HEK293 (cell line): Measurements from ENCODE around the gene NFIX.

ENCODE experiments used
- EGR2 ChIP-seq: fragments of 450-650 bp; formaldehyde crosslinking; IDR thresholded peaks from 2 replicates; pipeline ENCODE4 v1.5.1; 2016; ENCODE audit warnings: low read depth, missing biosample characterization, missing genetic modification characterization
- HOXD13 ChIP-seq: sonication (generic); formaldehyde crosslinking; IDR thresholded peaks from 2 replicates; pipeline ENCODE4 v1.8.0; 2022; ENCODE audit warnings: missing genetic modification reagents, borderline replicate concordance
- INSM2 ChIP-seq: fragments of 450-650 bp; formaldehyde crosslinking; IDR thresholded peaks from 2 replicates; pipeline ENCODE4 v1.5.1; 2016; ENCODE audit warnings: missing biosample characterization, missing genetic modification characterization
- KLF1 ChIP-seq: fragments of 450-650 bp; formaldehyde crosslinking; IDR thresholded peaks from 2 replicates; pipeline ENCODE4 v1.5.1; 2016; ENCODE audit warnings: missing biosample characterization, missing genetic modification characterization
- KLF10 ChIP-seq: fragments of 450-650 bp; IDR thresholded peaks from 2 replicates; pipeline ENCODE4 v1.5.1; 2018; ENCODE audit warnings: missing biosample characterization, mild to moderate bottlenecking, missing genetic modification characterization
- KLF16 ChIP-seq: fragments of 450-650 bp; formaldehyde crosslinking; IDR thresholded peaks from 2 replicates; pipeline ENCODE4 v1.5.1; 2017; ENCODE audit warnings: missing biosample characterization, missing genetic modification characterization
- KLF7 ChIP-seq: fragments of 450-650 bp; formaldehyde crosslinking; IDR thresholded peaks from 2 replicates; pipeline ENCODE4 v1.5.1; 2016; ENCODE audit warnings: missing biosample characterization, missing genetic modification characterization, borderline replicate concordance
- MYNN ChIP-seq: fragments of 450-650 bp; formaldehyde crosslinking; IDR thresholded peaks from 2 replicates; pipeline ENCODE4 v1.5.1; 2016; ENCODE audit warnings: missing biosample characterization, missing genetic modification characterization, borderline replicate concordance
- PBX3 ChIP-seq: sonication (generic); formaldehyde crosslinking; IDR thresholded peaks from 2 replicates; pipeline ENCODE4 v1.8.1; 2022; ENCODE audit warnings: mild to moderate bottlenecking, moderate library complexity, missing genetic modification reagents
- PRDM2 ChIP-seq: fragments of 450-650 bp; formaldehyde crosslinking; IDR thresholded peaks from 2 replicates; pipeline ENCODE4 v1.5.1; 2016; ENCODE audit warnings: missing biosample characterization, missing genetic modification characterization, borderline replicate concordance
- SCRT1 ChIP-seq: fragments of 450-650 bp; formaldehyde crosslinking; IDR thresholded peaks from 2 replicates; pipeline ENCODE4 v1.5.1; 2016; ENCODE audit warnings: missing biosample characterization, missing genetic modification characterization, borderline replicate concordance
- SETDB1 ChIP-seq: IDR thresholded peaks from one replicate; pipeline ENCODE4 v1.6.1; 2017; ENCODE audit warnings: mild to moderate bottlenecking, low read length, moderate library complexity, mixed read lengths; ENCODE audit not compliant: insufficient read length
- TRIM28 ChIP-seq: IDR thresholded peaks from 2 replicates; pipeline ENCODE4 v1.6.1; 2011; ENCODE audit warnings: low read length, control low read depth, borderline replicate concordance
- ZBTB26 ChIP-seq: fragments of 450-650 bp; formaldehyde crosslinking; optimal IDR thresholded peaks from 2 replicates; pipeline ENCODE3; 2016; ENCODE audit warnings: missing biosample characterization, mild to moderate bottlenecking, missing genetic modification characterization
- ZBTB49 ChIP-seq: fragments of 450-650 bp; formaldehyde crosslinking; IDR thresholded peaks from 2 replicates; pipeline ENCODE4 v1.5.1; 2016; ENCODE audit warnings: missing biosample characterization, missing genetic modification characterization, low read depth
- ZBTB7A ChIP-seq: fragments of 450-650 bp; formaldehyde crosslinking; IDR thresholded peaks from 2 replicates; pipeline ENCODE4 v1.5.1; 2016; ENCODE audit warnings: low read depth, missing biosample characterization, missing genetic modification characterization
- ZNF132 ChIP-seq: fragments of 450-650 bp; formaldehyde crosslinking; IDR thresholded peaks from 2 replicates; pipeline ENCODE4 v1.5.1; 2017; ENCODE audit warnings: missing biosample characterization, missing genetic modification characterization, borderline replicate concordance
- ZNF133 ChIP-seq: fragments of 450-650 bp; formaldehyde crosslinking; IDR thresholded peaks from 2 replicates; pipeline ENCODE4 v1.5.1; 2016; ENCODE audit warnings: missing biosample characterization, missing genetic modification characterization
- ZNF146 ChIP-seq: fragments of 450-650 bp; formaldehyde crosslinking; IDR thresholded peaks from 2 replicates; pipeline ENCODE4 v1.5.1; 2016; ENCODE audit warnings: missing biosample characterization, missing genetic modification characterization
- ZNF366 ChIP-seq: fragments of 450-650 bp; formaldehyde crosslinking; conservative IDR thresholded peaks from 2 replicates; pipeline ENCODE4 v1.5.1; 2016; ENCODE audit warnings: missing biosample characterization, missing genetic modification characterization
- ZNF37A ChIP-seq: fragments of 450-650 bp; IDR thresholded peaks from 2 replicates; pipeline ENCODE4 v1.5.1; 2018; ENCODE audit warnings: missing biosample characterization, missing genetic modification characterization
- ZNF394 ChIP-seq: fragments of 450-650 bp; formaldehyde crosslinking; IDR thresholded peaks from 2 replicates; pipeline ENCODE4 v1.5.1; 2016; ENCODE audit warnings: missing biosample characterization, missing genetic modification characterization, mild to moderate bottlenecking, moderate library complexity, borderline replicate concordance
- ZNF488 ChIP-seq: fragments of 450-650 bp; formaldehyde crosslinking; IDR thresholded peaks from 2 replicates; pipeline ENCODE4 v1.5.1; 2016; ENCODE audit warnings: missing biosample characterization, missing genetic modification characterization
- ZNF501 ChIP-seq: fragments of 450-650 bp; formaldehyde crosslinking; IDR thresholded peaks from 2 replicates; pipeline ENCODE4 v1.5.1; 2016; ENCODE audit warnings: missing biosample characterization, missing genetic modification characterization
- ZNF530 ChIP-seq: fragments of 450-650 bp; formaldehyde crosslinking; IDR thresholded peaks from 2 replicates; pipeline ENCODE4 v1.5.1; 2016; ENCODE audit warnings: low read depth, missing biosample characterization, missing genetic modification characterization
- ZNF558 ChIP-seq: fragments of 450-650 bp; formaldehyde crosslinking; IDR thresholded peaks from 2 replicates; pipeline ENCODE4 v1.5.1; 2016; ENCODE audit warnings: missing biosample characterization, missing genetic modification characterization
- ZNF776 ChIP-seq: fragments of 450-650 bp; formaldehyde crosslinking; IDR thresholded peaks from 2 replicates; pipeline ENCODE4 v1.5.0; 2017; ENCODE audit warnings: missing biosample characterization, missing genetic modification characterization, borderline replicate concordance

NFIX gene

GRCh38 chr19:13051557-13052165, 56.4 kb downstream of the NFIX start (continued):
- TF ChIP-seq ZNF488 = peak; percentile 91
- TF ChIP-seq SCRT1 (tag by site-specific recombination) = no peak
- peak; percentile 88 for TF ChIP-seq KLF1 (tag by site-specific recombination)
- no peak for TF ChIP-seq KLF10
- no peak for TF ChIP-seq ZNF146 (tag by site-specific recombination)
- peak; percentile 76 for TF ChIP-seq ZNF366 (tag by site-specific recombination)
- no peak for TF ChIP-seq ZNF133 (tag by site-specific recombination)
- no peak for TF ChIP-seq SETDB1
- TF ChIP-seq MYNN = no peak
- peak; percentile 64; the same call in 1 of the 2 replicates for TF ChIP-seq INSM2 (tag by site-specific recombination)
- TF ChIP-seq ZNF530 = no peak
- no peak for TF ChIP-seq ZNF558
- TF ChIP-seq ZBTB7A = no peak
- peak; percentile 74; the same call in 1 of the 2 replicates for TF ChIP-seq TRIM28
- TF ChIP-seq ZNF132 (tag by site-specific recombination) = no peak
- TF ChIP-seq ZNF37A (tag by site-specific recombination) = no peak
- TF ChIP-seq ZBTB49 (tag by site-specific recombination) = no peak
- TF ChIP-seq ZNF776 = no peak
- peak; percentile 59 for TF ChIP-seq ZNF394 (tag by site-specific recombination)
- peak; percentile 17 for TF ChIP-seq ZBTB26
- TF ChIP-seq HOXD13 = no peak
- peak; percentile 39 for TF ChIP-seq EGR2 (tag by site-specific recombination)
- TF ChIP-seq PRDM2 (tag by site-specific recombination) = no peak
- TF ChIP-seq KLF16 = 0 out of 2 replicates have a peak, but pooled peaks have one; percentile 32
- no peak for TF ChIP-seq PBX3 (CRISPR knock-in tag)
- TF ChIP-seq KLF7 (tag by site-specific recombination) = peak; percentile 45; the same call in 1 of the 2 replicates
- TF ChIP-seq ZNF501 (tag by site-specific recombination) = no peak; the same call in 1 of the 2 replicates
